ENCODE results near the gene PPM1N. TPM values are rescaled to one million over a fixed set of nuclear protein-coding genes. Genes with fewer than 3 reads are reported as not detected.

The PPM1N gene
- total and polyA plus RNA-seq, 2 of the 13 experiments (the other 11 are each of a cell fraction or from before 2014, with no cell fraction given), result 0.31 to 1.8 TPM

- TF ChIP-seq FUBP1 (CRISPR knock-in tag; IDR thresholded peaks at IDR 0.05; ENCODE audit: borderline replicate concordance), result no peak
- no peak for TF ChIP-seq NONO (IDR thresholded peaks at IDR 0.05)
- no peak for TF ChIP-seq NONO (CRISPR knock-in tag; conservative IDR thresholded peaks at IDR 0.05)
- peak; percentile 57; the same call in 1 of the 2 replicates for TF ChIP-seq ZNF605 (CRISPR knock-in tag; IDR thresholded peaks at IDR 0.05)
- no peak for TF ChIP-seq NFYB (CRISPR knock-in tag; IDR thresholded peaks at IDR 0.05)
- no peak for TF ChIP-seq KDM3A (CRISPR knock-in tag; IDR thresholded peaks at IDR 0.05; ENCODE audit: low read depth)
- no peak for TF ChIP-seq PRMT3 (CRISPR knock-in tag; IDR thresholded peaks at IDR 0.05; ENCODE audit: borderline replicate concordance, low read depth)
- no peak for TF ChIP-seq ZZZ3 (CRISPR knock-in tag; IDR thresholded peaks at IDR 0.05; ENCODE audit: borderline replicate concordance)
- TF ChIP-seq ZSCAN29 (CRISPR knock-in tag; conservative IDR thresholded peaks at IDR 0.05), result no peak
- no peak for TF ChIP-seq ZNF768 (CRISPR knock-in tag; IDR thresholded peaks at IDR 0.05)
- no peak for TF ChIP-seq RELA (CRISPR knock-in tag; IDR thresholded peaks at IDR 0.05)
- no peak for TF ChIP-seq ESRRA (CRISPR knock-in tag; IDR thresholded peaks at IDR 0.05; ENCODE audit: low read depth)
- TF ChIP-seq ZNF317 (CRISPR knock-in tag; IDR thresholded peaks at IDR 0.05), result peak; percentile 46; the same call in 1 of the 2 replicates
- TF ChIP-seq DBP (CRISPR knock-in tag; IDR thresholded peaks at IDR 0.05; ENCODE audit: not compliant biosample characterization), result no peak
- TF ChIP-seq GATA4 (IDR thresholded peaks at IDR 0.05; ENCODE audit: borderline replicate concordance, low read depth), result peak; percentile 17; the same call in 1 of the 2 replicates
- no peak for TF ChIP-seq ZNF841 (CRISPR knock-in tag; IDR thresholded peaks at IDR 0.05; ENCODE audit: borderline replicate concordance)
- TF ChIP-seq PHF5A (CRISPR knock-in tag; IDR thresholded peaks at IDR 0.05; ENCODE audit: low read depth, unreplicated experiment), result peak; percentile 20
- no peak for TF ChIP-seq ETS1 (CRISPR knock-in tag; IDR thresholded peaks at IDR 0.05)
- TF ChIP-seq KAT7 (CRISPR knock-in tag; IDR thresholded peaks at IDR 0.05; ENCODE audit: borderline replicate concordance), result no peak
- TF ChIP-seq GABPB1 (CRISPR knock-in tag; IDR thresholded peaks at IDR 0.05), result peak; percentile 80
- TF ChIP-seq MBNL3 (CRISPR knock-in tag; conservative IDR thresholded peaks at IDR 0.05), result no peak
- TF ChIP-seq ZNF543 (CRISPR knock-in tag; IDR thresholded peaks at IDR 0.05), result no peak
- no peak for TF ChIP-seq NFATC3 (CRISPR knock-in tag; IDR thresholded peaks at IDR 0.05)
- TF ChIP-seq FOSL2 (CRISPR knock-in tag; IDR thresholded peaks at IDR 0.05), result peak; percentile 79
These were observed 8.2 kb downstream of the PPM1N start (continued) for GRCh38 chr19:45506246-45506988.
